Activated CD8-positive, alpha-beta memory T cell treated with anti-CD3 and anti-CD28 coated beads, Interleukin-2, amount 10 ng/mL, durations not matched to agents 7 days and 5 days (primary cell): ENCODE results near the gene LMOD3. TPM values are rescaled to one million over a fixed set of nuclear protein-coding genes. Genes with fewer than 3 reads are reported as not detected.

Experiments
- ATAC-seq: fragments of 150-1000 bp; cut with Tn5 transposase; one replicate; pipeline ENCODE4 v1.10.0; 2021; ENCODE audit warnings: moderate library complexity
- CTCF ChIA-PET: fragments of 350-600 bp; sonication (Branson Sonifier 250); formaldehyde crosslinking; loops from one replicate; lab custom pipeline; 2021; ENCODE audit warnings: antibody characterized with exemption; lab: Charles Lee
- DNase-seq: peaks from one replicate; pipeline ENCODE4 v3.0.0-alpha.2; 2020
- H3K27ac Mint-ChIP-seq: one replicate; pipeline ENCODE4 v1.8.0; 2021; ENCODE audit warnings: mild to moderate bottlenecking, mixed read lengths
- H3K27me3 Mint-ChIP-seq: one replicate; pipeline ENCODE4 v1.8.0; 2021; ENCODE audit warnings: mixed read lengths
- H3K36me3 Mint-ChIP-seq: one replicate; pipeline ENCODE4 v1.8.0; 2021; ENCODE audit warnings: mild to moderate bottlenecking, mixed read lengths
- H3K4me1 Mint-ChIP-seq: one replicate; pipeline ENCODE4 v1.8.0; 2021; ENCODE audit warnings: mixed read lengths
- H3K4me3 Mint-ChIP-seq: one replicate; pipeline ENCODE4 v1.8.0; 2021; ENCODE audit warnings: mild to moderate bottlenecking, moderate library complexity, mixed read lengths
- H3K9me3 Mint-ChIP-seq: one replicate; pipeline ENCODE4 v1.8.0; 2022; ENCODE audit warnings: low read depth, mixed read lengths
- total RNA-seq, 2 experiments: library from RNA; stranded (reverse); gene quantifications; one replicate each; pipeline ENCODE4 v1.2.3, GENCODE V29; 2021

LMOD3 gene
- total RNA-seq, 2 experiments from 2014 or later: not detected

DNA sequence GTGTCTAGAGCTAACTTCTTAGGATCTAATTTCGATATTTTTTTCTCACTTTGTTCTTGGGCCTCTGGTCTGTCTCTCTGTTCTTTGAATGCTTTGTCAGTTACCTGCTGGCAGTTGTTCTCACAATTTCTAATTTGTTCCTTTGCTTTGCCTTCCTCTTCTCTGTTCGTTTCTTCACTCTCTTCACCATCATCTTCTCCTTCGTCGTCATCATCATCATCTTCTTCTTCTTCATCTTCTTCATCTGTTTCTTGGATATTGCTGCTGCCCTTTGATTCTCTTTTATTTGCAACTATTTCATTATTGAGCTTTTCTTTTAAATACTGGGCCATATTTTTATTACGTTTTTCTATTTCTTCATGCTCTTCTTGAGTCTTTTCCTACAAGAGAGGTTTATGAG is 2.7 kb downstream of the LMOD3 start:
- no peaks in the 10 kb centered on the region for H3K27me3 Mint-ChIP-seq
- ATAC-seq (no peak), DNase-seq (no peak)
- H3K27ac Mint-ChIP-seq: no peak overlapping the region
- H3K36me3 Mint-ChIP-seq: no peaks in the 10 kb centered on the region
- no peaks in the 10 kb centered on the region for H3K9me3 Mint-ChIP-seq
- peaks cover 2% of the 10 kb centered on the region for H3K4me1 Mint-ChIP-seq
- CTCF ChIA-PET: interaction anchor here (1.9 to 3.8 kb wide), 12 partner anchors 10 to 552 kb away, joined by 7 to 45 read pairs (median 12); partner anchors contain the start of gene FRMD4B
- H3K4me3 Mint-ChIP-seq: no peak overlapping the region

- H3K4me1 Mint-ChIP-seq: peaks cover 2% of the 10 kb centered on the region
- H3K27ac Mint-ChIP-seq: no peak overlapping the region
- H3K27me3 Mint-ChIP-seq: no peaks in the 10 kb centered on the region
- DNase-seq (no peak), ATAC-seq (no peak)
- H3K9me3 Mint-ChIP-seq: no peaks in the 10 kb centered on the region
- no peak overlapping the region for H3K4me3 Mint-ChIP-seq
- H3K36me3 Mint-ChIP-seq: no peaks in the 10 kb centered on the region
- CTCF ChIA-PET: interaction anchor here (2.0 to 3.8 kb wide), 9 partner anchors 11 to 552 kb away, joined by 7 to 45 read pairs (median 13); partner anchors contain the start of gene FRMD4B
Measured at GRCh38 chr3:69119138-69119537, 3.3 kb downstream of the LMOD3 start.

GRCh38 chr3:69118555-69118954 is 3.8 kb downstream of the LMOD3 start:
- Mint-ChIP-seq H3K4me1 (peaks cover 2% of the 10 kb centered on the region), H3K27me3 (no peaks in the 10 kb centered on the region), H3K4me3 (no peak overlapping the region), H3K9me3 (no peaks in the 10 kb centered on the region), H3K27ac (no peak overlapping the region), H3K36me3 (no peaks in the 10 kb centered on the region)
- ATAC-seq (no peak), DNase-seq (no peak)
- CTCF ChIA-PET: interaction anchor here (2.0 to 3.8 kb wide), 7 partner anchors 12 to 553 kb away, joined by 7 to 45 read pairs (median 17); partner anchors contain the start of gene FRMD4B

- ATAC-seq (no peak), DNase-seq (no peak)
- no peaks in the 10 kb centered on the region for H3K9me3 Mint-ChIP-seq
- CTCF ChIA-PET: interaction anchor here (1.1 kb wide), 1 partner anchor 190 kb away, joined by 3 read pairs; no protein-coding TSS in a partner anchor
- H3K4me3 Mint-ChIP-seq: no peak overlapping the region
- H3K27me3 Mint-ChIP-seq: no peaks in the 10 kb centered on the region
- peaks cover 2% of the 10 kb centered on the region for H3K4me1 Mint-ChIP-seq
- no peak overlapping the region for H3K27ac Mint-ChIP-seq
- no peaks in the 10 kb centered on the region for H3K36me3 Mint-ChIP-seq
Measured at GRCh38 chr3:69116897-69117296, 5.5 kb downstream of the LMOD3 start.

- Mint-ChIP-seq H3K4me1 (peaks cover 2% of the 10 kb centered on the region), H3K36me3 (no peaks in the 10 kb centered on the region), H3K9me3 (no peaks in the 10 kb centered on the region), H3K27ac (no peak overlapping the region), H3K27me3 (no peaks in the 10 kb centered on the region), H3K4me3 (no peak overlapping the region)
- ATAC-seq: no peak
- DNase-seq: no peak
- CTCF ChIA-PET: no interaction called here
Measured at GRCh38 chr3:69116162-69116561, 6.2 kb downstream of the LMOD3 start.

GRCh38 chr3:69115731-69116130 is 6.7 kb downstream of the LMOD3 start:
- H3K27ac Mint-ChIP-seq: no peak overlapping the region
- no peak overlapping the region for H3K4me3 Mint-ChIP-seq
- H3K9me3 Mint-ChIP-seq: no peaks in the 10 kb centered on the region
- H3K4me1 Mint-ChIP-seq: no peaks in the 10 kb centered on the region
- H3K27me3 Mint-ChIP-seq: no peaks in the 10 kb centered on the region
- no peak for ATAC-seq
- CTCF ChIA-PET: no interaction called here
- DNase-seq: no peak
- H3K36me3 Mint-ChIP-seq: no peaks in the 10 kb centered on the region

GRCh38 chr3:69113536-69113935 is 8.9 kb downstream of the LMOD3 start:
- Mint-ChIP-seq H3K9me3 (no peaks in the 10 kb centered on the region), H3K27me3 (no peaks in the 10 kb centered on the region), H3K36me3 (peaks cover 1% of the 10 kb centered on the region), H3K4me1 (no peaks in the 10 kb centered on the region), H3K4me3 (no peak overlapping the region), H3K27ac (no peak overlapping the region)
- no peak for DNase-seq
- ATAC-seq: no peak
- CTCF ChIA-PET: interaction anchor here (1.0 to 2.8 kb wide), 2 partner anchors 18 to 193 kb away, joined by 3 to 9 read pairs; no protein-coding TSS in a partner anchor

DNA sequence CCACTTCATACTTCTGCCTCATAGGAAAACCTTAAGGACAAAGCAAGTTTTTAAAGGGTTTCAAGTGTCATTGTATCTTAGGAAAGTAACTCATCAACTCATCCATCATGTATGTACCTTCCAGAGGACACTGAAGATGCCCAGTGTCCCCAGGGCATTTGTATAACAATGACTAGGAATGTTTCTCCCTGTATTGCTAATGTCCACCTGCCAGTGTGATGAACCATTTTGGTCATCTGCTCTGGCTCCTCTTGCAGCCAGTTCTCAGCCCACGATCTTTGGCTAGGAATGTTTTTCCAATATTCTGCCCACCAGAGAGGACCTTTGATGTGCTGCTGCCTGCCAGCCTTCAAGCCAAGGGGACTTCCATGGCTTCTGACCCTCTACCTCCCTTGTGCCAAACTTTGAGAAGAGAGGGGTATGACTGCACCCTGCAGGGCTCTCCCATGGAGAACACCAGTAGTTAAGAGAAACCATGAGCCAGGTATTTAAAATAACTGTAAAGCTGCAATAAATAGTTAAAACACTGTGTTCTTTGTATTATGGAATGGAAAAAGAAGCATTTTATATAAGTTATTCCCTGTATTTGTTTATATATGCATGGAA is 11.4 kb downstream of the LMOD3 start:
- CTCF ChIA-PET: interaction anchor here (2.5 kb wide), 1 partner anchor 10 kb away, joined by 7 read pairs; no protein-coding TSS in a partner anchor
- Mint-ChIP-seq H3K4me3 (no peak overlapping the region), H3K4me1 (peaks cover 1% of the 10 kb centered on the region), H3K27ac (no peak overlapping the region), H3K9me3 (no peaks in the 10 kb centered on the region), H3K27me3 (no peaks in the 10 kb centered on the region), H3K36me3 (peaks cover 6% of the 10 kb centered on the region)
- no peak for ATAC-seq
- DNase-seq: no peak

GRCh38 chr3:69108811-69109210 is 13.6 kb downstream of the LMOD3 start:
- no peak for DNase-seq
- H3K4me1 Mint-ChIP-seq: peaks cover 13% of the 10 kb centered on the region
- H3K27ac Mint-ChIP-seq: no peak overlapping the region
- no peak for ATAC-seq
- no peak overlapping the region for H3K4me3 Mint-ChIP-seq
- peaks cover 24% of the 10 kb centered on the region for H3K36me3 Mint-ChIP-seq
- H3K27me3 Mint-ChIP-seq: no peaks in the 10 kb centered on the region
- CTCF ChIA-PET: interaction anchor here (1.9 kb wide), 1 partner anchor 12 kb away, joined by 11 read pairs; no protein-coding TSS in a partner anchor
- H3K9me3 Mint-ChIP-seq: no peaks in the 10 kb centered on the region

DNA sequence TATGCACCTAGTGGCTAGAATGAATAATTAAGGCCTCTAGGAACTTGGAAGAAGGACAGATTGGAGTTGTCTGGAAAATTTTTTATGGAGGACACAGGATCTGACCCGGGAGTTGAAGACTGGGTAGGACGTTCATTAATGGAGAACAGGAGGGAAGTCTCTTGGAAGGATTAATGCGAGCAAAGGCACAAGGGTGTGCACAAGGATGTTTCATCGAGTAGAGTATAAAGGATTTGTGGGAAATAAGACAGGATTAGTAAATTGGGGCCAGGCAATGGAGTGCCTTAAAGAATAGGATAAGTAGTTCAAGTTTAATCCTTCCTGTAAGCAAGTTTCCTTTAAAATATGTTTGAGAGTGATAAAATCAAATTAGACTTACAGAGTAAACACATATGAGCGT is 14.6 kb downstream of the LMOD3 start:
- Mint-ChIP-seq H3K27me3 (no peaks in the 10 kb centered on the region), H3K9me3 (no peaks in the 10 kb centered on the region), H3K4me3 (no peak overlapping the region), H3K27ac (no peak overlapping the region), H3K4me1 (peaks cover 21% of the 10 kb centered on the region), H3K36me3 (peaks cover 32% of the 10 kb centered on the region)
- DNase-seq: no peak
- CTCF ChIA-PET: no interaction called here
- no peak for ATAC-seq

DNA sequence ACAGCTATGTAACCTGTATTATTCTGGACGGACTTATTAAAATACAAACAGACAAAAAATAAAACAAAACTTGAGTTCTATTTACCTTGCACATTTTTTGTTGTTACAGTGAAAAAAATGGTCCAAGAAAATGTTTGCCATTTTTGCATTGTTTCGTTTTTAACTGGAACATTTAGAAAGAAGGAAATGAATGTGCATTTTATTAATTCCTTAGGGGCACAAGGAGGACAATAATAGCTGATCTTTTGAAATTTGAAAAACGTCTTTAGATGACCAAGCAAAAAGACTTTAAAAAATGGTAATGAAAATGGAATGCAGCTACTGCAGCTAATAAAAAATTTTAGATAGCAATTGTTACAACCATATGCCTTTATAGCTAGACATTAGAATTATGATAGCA is 17.1 kb downstream of the LMOD3 start:
- Mint-ChIP-seq H3K4me1 (peaks cover 39% of the 10 kb centered on the region), H3K27ac (no peak overlapping the region), H3K9me3 (no peaks in the 10 kb centered on the region), H3K36me3 (peaks cover 50% of the 10 kb centered on the region), H3K4me3 (no peak overlapping the region), H3K27me3 (no peaks in the 10 kb centered on the region)
- no peak for DNase-seq
- CTCF ChIA-PET: interaction anchor here (1.3 to 2.6 kb wide), 2 partner anchors 14 to 199 kb away, joined by 4 to 17 read pairs; no protein-coding TSS in a partner anchor
- ATAC-seq: no peak

DNA sequence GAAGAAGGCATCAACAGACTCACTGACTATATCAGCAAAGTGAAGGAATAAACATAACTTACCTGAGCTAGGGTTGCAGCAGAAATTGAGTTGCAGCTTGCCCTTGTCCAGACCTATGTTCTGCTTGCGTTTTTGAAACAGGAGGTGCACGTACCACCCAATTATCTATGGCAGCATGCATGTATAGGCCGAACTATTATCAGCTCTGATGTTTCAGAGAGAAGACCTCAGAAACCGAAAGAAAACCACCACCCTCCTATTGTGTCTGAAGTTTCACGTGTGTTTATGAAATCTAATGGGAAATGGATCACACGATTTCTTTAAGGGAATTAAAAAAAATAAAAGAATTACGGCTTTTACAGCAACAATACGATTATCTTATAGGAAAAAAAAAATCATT is 17.8 kb downstream of the LMOD3 start:
- Mint-ChIP-seq H3K9me3 (no peaks in the 10 kb centered on the region), H3K36me3 (peaks cover 56% of the 10 kb centered on the region), H3K4me3 (no peak overlapping the region), H3K4me1 (peaks cover 44% of the 10 kb centered on the region), H3K27ac (no peak overlapping the region), H3K27me3 (no peaks in the 10 kb centered on the region)
- DNase-seq: no peak
- ATAC-seq: no peak
- CTCF ChIA-PET: interaction anchor here (0.6 kb wide), 1 partner anchor 130 kb away, joined by 3 read pairs; no protein-coding TSS in a partner anchor

- H3K4me1 Mint-ChIP-seq: peaks cover 49% of the 10 kb centered on the region
- H3K27ac Mint-ChIP-seq: peak overlapping the region; percentile 12
- ATAC-seq (no peak), DNase-seq (no peak)
- H3K4me3 Mint-ChIP-seq: no peak overlapping the region
- peaks cover 61% of the 10 kb centered on the region for H3K36me3 Mint-ChIP-seq
- CTCF ChIA-PET: no interaction called here
- H3K27me3 Mint-ChIP-seq: no peaks in the 10 kb centered on the region
- no peaks in the 10 kb centered on the region for H3K9me3 Mint-ChIP-seq
Measured at GRCh38 chr3:69103123-69103522, 19.3 kb downstream of the LMOD3 start.

GRCh38 chr3:69102384-69102783 is 20.0 kb downstream of the LMOD3 start:
- ATAC-seq (no peak), DNase-seq (no peak)
- peak overlapping the region; percentile 69 for H3K27ac Mint-ChIP-seq
- H3K36me3 Mint-ChIP-seq: peaks cover 63% of the 10 kb centered on the region
- H3K27me3 Mint-ChIP-seq: no peaks in the 10 kb centered on the region
- H3K4me1 Mint-ChIP-seq: peaks cover 52% of the 10 kb centered on the region
- CTCF ChIA-PET: interaction anchor here (2.1 kb wide), 1 partner anchor 18 kb away, joined by 7 read pairs; no protein-coding TSS in a partner anchor
- H3K4me3 Mint-ChIP-seq: no peak overlapping the region
- no peaks in the 10 kb centered on the region for H3K9me3 Mint-ChIP-seq
